ENCODE data around the gene RNF7.

DNA sequence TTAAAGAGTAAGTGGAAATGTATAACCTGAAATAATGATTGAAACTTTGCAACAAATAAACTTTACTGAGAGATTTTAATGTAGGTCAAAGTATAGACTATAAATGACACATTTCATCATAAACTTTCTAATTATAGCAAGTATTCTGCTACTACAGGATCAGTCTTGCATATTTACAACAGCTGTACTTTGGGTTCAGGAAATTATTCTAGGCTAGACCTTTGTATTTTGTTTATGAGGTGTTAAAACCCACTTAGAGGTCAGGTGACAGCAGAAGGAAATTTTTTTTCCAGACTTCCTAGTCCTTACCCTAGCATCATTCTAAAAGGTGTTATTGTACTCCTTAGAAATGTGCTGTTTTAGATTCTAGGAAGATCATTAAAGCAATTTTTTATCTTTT is 2.3 kb downstream of the RNF7 start:
- TF ChIP-seq POLR2A (IDR thresholded peaks at IDR 0.05) (no peak), CTCF (IDR thresholded peaks at IDR 0.05 in 4 of 5, conservative IDR thresholded peaks at IDR 0.05 in 1 of 5) (no peak)
